Mucosa of stomach (tissue), 1 donor: ENCODE data around the gene OGFOD2.

ENCODE experiments used
- H3K27me3 ChIP-seq: one replicate; pipeline ENCODE4 v1.7.0; 2013; ENCODE audit warnings: mild to moderate bottlenecking, low read length; ENCODE audit not compliant: control insufficient read depth, insufficient read depth
- H3K36me3 ChIP-seq: one replicate; pipeline ENCODE4 v1.7.0; 2013; ENCODE audit warnings: low read length; ENCODE audit not compliant: control insufficient read depth, insufficient read depth
- H3K4me1 ChIP-seq: one replicate; pipeline ENCODE4 v1.7.0; 2013; ENCODE audit warnings: mild to moderate bottlenecking, low read length; ENCODE audit not compliant: control insufficient read depth, insufficient read depth
- H3K4me3 ChIP-seq: one replicate; pipeline ENCODE4 v1.7.0; 2013; ENCODE audit warnings: low read length
- H3K9ac ChIP-seq: one replicate; pipeline ENCODE4 v1.7.0; 2013; ENCODE audit warnings: mild to moderate bottlenecking, low read length, moderate library complexity
- H3K9me3 ChIP-seq: one replicate; pipeline ENCODE4 v1.7.0; 2013; ENCODE audit warnings: mild to moderate bottlenecking, low read length, moderate library complexity; ENCODE audit not compliant: control insufficient read depth
- donor health status: Pancreatic carcinoma.

Gene OGFOD2

GRCh38 chr12:122958198-122958888 lies 16.7 kb upstream of the OGFOD2 start:
- Histone ChIP-seq H3K36me3 (no peaks in the 10 kb centered on the region), H3K4me3 (no peak overlapping the region), H3K9ac (no peak overlapping the region), H3K27me3 (no peaks in the 10 kb centered on the region), H3K4me1 (peaks cover 17% of the 10 kb centered on the region), H3K9me3 (no peaks in the 10 kb centered on the region)

- Histone ChIP-seq H3K4me3 (no peak overlapping the region), H3K9me3 (no peaks in the 10 kb centered on the region), H3K4me1 (peaks cover 30% of the 10 kb centered on the region), H3K36me3 (no peaks in the 10 kb centered on the region), H3K27me3 (no peaks in the 10 kb centered on the region), H3K9ac (no peak overlapping the region)
Measured at GRCh38 chr12:122959566-122960192, 15.4 kb upstream of the OGFOD2 start.

- no peak overlapping the region for H3K9ac ChIP-seq
- no peaks in the 10 kb centered on the region for H3K36me3 ChIP-seq
- no peak overlapping the region for H3K4me3 ChIP-seq
- H3K4me1 ChIP-seq, result peaks cover 31% of the 10 kb centered on the region
- no peaks in the 10 kb centered on the region for H3K9me3 ChIP-seq
- no peaks in the 10 kb centered on the region for H3K27me3 ChIP-seq
Measured at GRCh38 chr12:122960193-122960569, 14.9 kb upstream of the OGFOD2 start.

- no peak overlapping the region for H3K9ac ChIP-seq
- peaks cover 41% of the 10 kb centered on the region for H3K4me1 ChIP-seq
- H3K9me3 ChIP-seq, result no peaks in the 10 kb centered on the region
- no peaks in the 10 kb centered on the region for H3K36me3 ChIP-seq
- H3K27me3 ChIP-seq, result no peaks in the 10 kb centered on the region
- no peak overlapping the region for H3K4me3 ChIP-seq
Measured at GRCh38 chr12:122961531-122962329, 13.3 kb upstream of the OGFOD2 start.

- Histone ChIP-seq H3K27me3 (no peaks in the 10 kb centered on the region), H3K9me3 (no peaks in the 10 kb centered on the region), H3K9ac (no peak overlapping the region), H3K4me3 (no peak overlapping the region), H3K36me3 (no peaks in the 10 kb centered on the region), H3K4me1 (peaks cover 41% of the 10 kb centered on the region)
Measured at GRCh38 chr12:122963941-122964265, 11.1 kb upstream of the OGFOD2 start.

GRCh38 chr12:122964439-122965257 lies 10.4 kb upstream of the OGFOD2 start:
- no peak overlapping the region for H3K4me3 ChIP-seq

GRCh38 chr12:122965321-122965751 lies 9.7 kb upstream of the OGFOD2 start:
- no peaks in the 10 kb centered on the region for H3K36me3 ChIP-seq
- H3K4me3 ChIP-seq, result no peak overlapping the region
- no peaks in the 10 kb centered on the region for H3K9me3 ChIP-seq
- peaks cover 41% of the 10 kb centered on the region for H3K4me1 ChIP-seq
- H3K27me3 ChIP-seq, result no peaks in the 10 kb centered on the region
- no peak overlapping the region for H3K9ac ChIP-seq

More at GRCh38 chr12:122964439-122965257, 10.4 kb upstream of the OGFOD2 start:
- peaks cover 41% of the 10 kb centered on the region for H3K4me1 ChIP-seq
- no peaks in the 10 kb centered on the region for H3K36me3 ChIP-seq
- no peak overlapping the region for H3K9ac ChIP-seq
- no peaks in the 10 kb centered on the region for H3K27me3 ChIP-seq
- H3K9me3 ChIP-seq, result no peaks in the 10 kb centered on the region

- no peak within 1 kb of the TSS for H3K4me3 ChIP-seq
- no peaks in the 10 kb centered on the region for H3K36me3 ChIP-seq
- H3K9ac ChIP-seq, result no peak within 1 kb of the TSS
- H3K4me1 ChIP-seq, result peaks cover 40% of the 10 kb centered on the region
- no peaks in the 10 kb centered on the region for H3K27me3 ChIP-seq
- no peaks in the 10 kb centered on the region for H3K9me3 ChIP-seq
Measured at GRCh38 chr12:122965851-122966742, 8.9 kb upstream of the OGFOD2 start, which contains the start of gene ABCB9. TSS of gene ABCB9 (minus strand) at chr12:122966463. CDS start at chr12:122960235, 6,228 bp downstream.

GRCh38 chr12:122966743-122967550 lies 8.1 kb upstream of the OGFOD2 start:
- Histone ChIP-seq H3K9ac (no peak overlapping the region), H3K4me3 (no peak overlapping the region)

GRCh38 chr12:122968104-122968503 lies 6.9 kb upstream of the OGFOD2 start:
- Histone ChIP-seq H3K4me3 (no peak overlapping the region), H3K27me3 (no peaks in the 10 kb centered on the region), H3K36me3 (no peaks in the 10 kb centered on the region), H3K4me1 (peaks cover 25% of the 10 kb centered on the region), H3K9me3 (no peaks in the 10 kb centered on the region), H3K9ac (no peak overlapping the region)

More at GRCh38 chr12:122966743-122967550, 8.1 kb upstream of the OGFOD2 start:
- peaks cover 32% of the 10 kb centered on the region for H3K4me1 ChIP-seq
- no peaks in the 10 kb centered on the region for H3K27me3 ChIP-seq
- no peaks in the 10 kb centered on the region for H3K36me3 ChIP-seq
- no peaks in the 10 kb centered on the region for H3K9me3 ChIP-seq
